HCT116 (cell line): ENCODE results near the gene SEMA4B. TPM values are rescaled to one million over a fixed set of nuclear protein-coding genes. Genes with fewer than 3 reads are reported as not detected.

Experiments
- ATAC-seq: fragments of 200-7000 bp; cut with Tn5 transposase; 2 replicates; pipeline ENCODE4 v1.9.1; 2020; ENCODE audit warnings: mild to moderate bottlenecking, moderate library complexity
- BruUV-seq: library from RNA; stranded (reverse); fragments of 400-500 nt; replicated peaks from 2 replicates; lab custom pipeline; 2021; lab: Mats Ljungman, UMichigan
- CTCF ChIA-PET: fragments of 300-600 bp; sonication (Branson Sonifier 250); formaldehyde crosslinking; loops from one replicate; lab custom pipeline; 2021; ENCODE audit warnings: antibody characterized with exemption; lab: Charles Lee
- POLR2A ChIA-PET: fragments of 300-600, 350-600 bp; sonication (Branson Sonifier 250); formaldehyde crosslinking; loops from one replicate; lab custom pipeline; 2021; ENCODE audit warnings: antibody characterized with exemption; lab: Charles Lee
- RAD21 ChIA-PET, 2 experiments: fragments of 300-600 bp; sonication (Branson Sonifier 250); formaldehyde crosslinking; loops; one replicate each; lab custom pipeline; 2023; ENCODE audit warnings: low total read pairs in 2 of 2; ENCODE audit not compliant: uncharacterized antibody in 2 of 2, unreplicated experiment in 2 of 2, low non-redundant PET in 1 of 2; lab: Charles Lee
- DNase-seq: peaks from one replicate; pipeline ENCODE4 v3.0.0-alpha.2; 2010; ENCODE audit warnings: low read depth, low spot score
- H2AFZ ChIP-seq: fragments of 200-600 bp; shearing (Covaris generic), sonication (generic); 2 replicates; pipeline ENCODE4 v1.6.1; 2017; ENCODE audit warnings: low read depth, mixed run types, mixed read lengths, antibody characterized with exemption, low read length; ENCODE audit not compliant: poor library complexity, severe bottlenecking
- H3K27ac ChIP-seq: 2 replicates; pipeline ENCODE4 v1.5.1; 2012; ENCODE audit warnings: low read depth, low read length
- H3K27me3 ChIP-seq: fragments of 200-600 bp; sonication (generic); 2 replicates; pipeline ENCODE4 v1.6.1; 2016; ENCODE audit warnings: mixed run types, low read length, mixed read lengths; ENCODE audit not compliant: insufficient read depth
- H3K36me3 ChIP-seq, 2 experiments: fragments of 200-500 bp in 1 of 2; fragments of 200-600 bp in 1 of 2; sonication (Bioruptor generic) in 1 of 2; sonication (generic) in 1 of 2; 2 replicates each; pipeline versions ENCODE4 v1.5.1 to v1.6.1; 2014 to 2016; ENCODE audit warnings: low read length in 2 of 2, inconsistent platforms in 1 of 2, mixed read lengths in 1 of 2, mixed run types in 1 of 2; ENCODE audit not compliant: insufficient read depth in 2 of 2, control insufficient read depth in 1 of 2
- H3K4me1 ChIP-seq, 2 experiments: fragments of 200-600 bp in 1 of 2; sonication (generic) in 1 of 2; 2 replicates each; pipeline versions ENCODE4 v1.5.1 to v1.6.1; 2012 to 2017; ENCODE audit warnings: low read length in 2 of 2, inconsistent platforms in 1 of 2, mild to moderate bottlenecking in 1 of 2, mixed read lengths in 1 of 2, mixed run types in 1 of 2, moderate library complexity in 1 of 2; ENCODE audit not compliant: insufficient read depth in 2 of 2, control insufficient read depth in 1 of 2
- H3K4me2 ChIP-seq: fragments of 200-600 bp; sonication (generic); 2 replicates; pipeline ENCODE4 v1.6.1; 2017; ENCODE audit warnings: mixed run types, low read length, mixed read lengths
- H3K4me3 ChIP-seq, 2 experiments: fragments of 200-600 bp in 1 of 2; sonication (generic) in 1 of 2; replicated peaks in 1 of 2; 2 replicates each; pipeline ENCODE4 v1.5.1; 2011 to 2016; ENCODE audit warnings: low read length in 2 of 2, control low read depth in 1 of 2, low read depth in 1 of 2, mild to moderate bottlenecking in 1 of 2, mixed read lengths in 1 of 2, mixed run types in 1 of 2
- H3K79me2 ChIP-seq: fragments of 200-600 bp; sonication (generic); 2 replicates; pipeline ENCODE4 v1.6.1; 2017; ENCODE audit warnings: mild to moderate bottlenecking, mixed run types, low read length, moderate library complexity, mixed read lengths; ENCODE audit not compliant: insufficient read depth
- H3K9ac ChIP-seq: fragments of 200-600 bp; sonication (generic); 2 replicates; pipeline ENCODE4 v1.6.1; 2016; ENCODE audit warnings: low read length, mixed read lengths
- H3K9me2 ChIP-seq: fragments of 200-600 bp; sonication (generic), shearing (Covaris generic); 2 replicates; pipeline ENCODE4 v1.6.1; 2017; ENCODE audit warnings: mixed run types, mild to moderate bottlenecking, moderate library complexity; ENCODE audit not compliant: insufficient read depth
- H3K9me3 ChIP-seq, 2 experiments: fragments of 200-500 bp in 1 of 2; fragments of 200-600 bp in 1 of 2; sonication (Bioruptor generic) in 1 of 2; sonication (generic) in 1 of 2; 2 replicates each; pipeline ENCODE4 v1.6.1; 2014 to 2017; ENCODE audit warnings: low read length in 2 of 2, mixed read lengths in 2 of 2, inconsistent platforms in 1 of 2, low read depth in 1 of 2, mild to moderate bottlenecking in 1 of 2, mixed run types in 1 of 2, moderate library complexity in 1 of 2; ENCODE audit not compliant: control insufficient read depth in 1 of 2, insufficient read depth in 1 of 2
- H4K20me1 ChIP-seq: fragments of 200-600 bp; sonication (generic), shearing (Covaris generic); 2 replicates; pipeline ENCODE4 v1.6.1; 2017; ENCODE audit warnings: mixed run types, mild to moderate bottlenecking, moderate library complexity; ENCODE audit not compliant: insufficient read depth
- CEBPB ChIP-seq: IDR thresholded peaks from 2 replicates; pipeline ENCODE4 v1.6.1; 2012; ENCODE audit warnings: low read depth
- FOSL1 ChIP-seq: IDR thresholded peaks from 2 replicates; pipeline ENCODE4 v1.6.1; 2012; ENCODE audit warnings: low read depth
- JUND ChIP-seq: IDR thresholded peaks from 2 replicates; pipeline ENCODE4 v1.6.1; 2012
- POLR2A ChIP-seq: IDR thresholded peaks from 2 replicates; pipeline ENCODE4 v1.7.0; 2011; ENCODE audit warnings: borderline replicate concordance; ENCODE audit not compliant: insufficient read depth, insufficient read length; ENCODE audit errors: extremely low read depth
- POLR2AphosphoS5 ChIP-seq: IDR thresholded peaks from 2 replicates; pipeline ENCODE4 v1.6.1; 2011; ENCODE audit warnings: mild to moderate bottlenecking, low read depth, low read length, moderate library complexity
- SP1 ChIP-seq: IDR thresholded peaks from 2 replicates; pipeline ENCODE4 v1.6.1; 2012; ENCODE audit warnings: low read depth
- SRF ChIP-seq: IDR thresholded peaks from 2 replicates; pipeline ENCODE4 v1.6.1; 2012; ENCODE audit warnings: low read depth
- YY1 ChIP-seq: IDR thresholded peaks from 2 replicates; pipeline ENCODE4 v1.6.1; 2011; ENCODE audit warnings: low read length, low read depth, moderate library complexity, mild to moderate bottlenecking; ENCODE audit not compliant: insufficient replicate concordance; ENCODE audit errors: extremely low read depth
- ZFX ChIP-seq: fragments of 450-650 bp; IDR thresholded peaks from 2 replicates; pipeline ENCODE4 v1.6.1; 2017
- ZNF274 ChIP-seq: fragments of 200-500 bp; sonication (Bioruptor generic); IDR thresholded peaks from 2 replicates; pipeline ENCODE4 v1.6.1; 2014; ENCODE audit warnings: mild to moderate bottlenecking, low read depth, low read length, inconsistent platforms
- intact Hi-C: fragments of 100-400 bp; cut with micrococcal nuclease; formaldehyde crosslinking; loops from 2 replicates; pipeline ENCODE4 v1.10.0; 2022
- total RNA-seq: library from RNA; stranded (reverse); gene quantifications from one replicate; pipeline ENCODE4 v1.2.1, GENCODE V29; 2021; ENCODE audit not compliant: unreplicated experiment
- TF ChIP-seq, protein P1 (sequence below): IDR thresholded peaks from 2 replicates; pipeline ENCODE4 v1.6.1; 2011; ENCODE audit warnings: mild to moderate bottlenecking, low read length, moderate library complexity; ENCODE audit not compliant: insufficient replicate concordance; ENCODE audit errors: extremely low read depth
- TF ChIP-seq, protein P2 (sequence below): IDR thresholded peaks from 2 replicates; pipeline ENCODE4 v1.6.1; 2012
- TF ChIP-seq, protein P3 (sequence below), 3 experiments: fragments of 200-600 bp in 1 of 3; sonication (generic) in 1 of 3; IDR thresholded peaks in 2 of 3; conservative IDR thresholded peaks in 1 of 3; 2 replicates each; pipeline ENCODE4 v1.5.1; 2012 to 2017; ENCODE audit warnings: low read depth in 2 of 3, low read length in 2 of 3, antibody characterized with exemption in 1 of 3, borderline replicate concordance in 1 of 3, control low read depth in 1 of 3, mild to moderate bottlenecking in 1 of 3, mixed read lengths in 1 of 3, mixed run types in 1 of 3, moderate library complexity in 1 of 3; ENCODE audit not compliant: insufficient read depth in 1 of 3

Gene SEMA4B
- total RNA-seq, 1 experiment from 2014 or later: 98.6 TPM

DNA sequence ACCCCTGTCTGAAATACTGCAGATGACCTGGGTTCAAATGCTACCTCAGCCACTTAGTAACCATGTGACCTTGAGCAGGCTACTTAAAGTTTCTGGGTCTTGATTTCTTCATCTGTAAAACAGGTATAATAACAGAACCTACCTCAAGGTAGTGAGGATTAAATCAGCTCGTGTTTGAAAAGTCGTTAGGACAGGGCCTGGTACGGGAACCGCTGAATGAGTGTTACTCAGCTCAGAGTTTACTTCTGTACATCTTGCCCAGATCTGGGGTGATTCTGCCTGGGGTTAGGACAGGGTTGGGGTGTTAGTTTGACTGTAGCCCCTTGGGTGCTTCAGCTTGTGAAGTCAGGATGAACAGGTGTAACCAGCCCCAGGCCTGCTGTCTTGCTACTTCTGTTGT is 1.8 kb downstream of the SEMA4B start:
- Histone ChIP-seq H3K79me2 (peaks cover 65% of the 10 kb centered on the region), H3K27ac (no peak overlapping the region; the same call in 1 of the 2 replicates), H3K9ac (peak overlapping the region; percentile 89), H3K4me2 (peak overlapping the region; percentile 94), H3K4me3 (peak overlapping the region; percentile 84 to 97; a peak in 3 of 4 replicates), H3K36me3 (peaks cover 2 to 21% of the 10 kb centered on the region in 2 experiments; a peak in 3 of 4 replicates), H3K4me1 (peaks cover 18 to 64% of the 10 kb centered on the region in 2 experiments; a peak in 3 of 4 replicates), H3K27me3 (no peaks in the 10 kb centered on the region), H4K20me1 (no peaks in the 10 kb centered on the region), H2AFZ (no peak overlapping the region), H3K9me3 (no peaks in the 10 kb centered on the region), H3K9me2 (no peaks in the 10 kb centered on the region)
- intact Hi-C loops: no loop called here
- no TSS peak for BruUV-seq
- POLR2A ChIA-PET: no interaction called here
- CTCF ChIA-PET: interaction anchor here (1.3 kb wide), 1 partner anchor 12 kb away, joined by 6 read pairs; no protein-coding TSS in a partner anchor
- TF ChIP-seq SRF (no peak), SP1 (no peak), FOSL1 (no peak), ZFX (no peak), POLR2A (no peak), ZNF274 (no peak), POLR2AphosphoS5 (no peak), JUND (no peak), CEBPB (no peak), YY1 (no peak)
- TF ChIP-seq, protein P1, sequence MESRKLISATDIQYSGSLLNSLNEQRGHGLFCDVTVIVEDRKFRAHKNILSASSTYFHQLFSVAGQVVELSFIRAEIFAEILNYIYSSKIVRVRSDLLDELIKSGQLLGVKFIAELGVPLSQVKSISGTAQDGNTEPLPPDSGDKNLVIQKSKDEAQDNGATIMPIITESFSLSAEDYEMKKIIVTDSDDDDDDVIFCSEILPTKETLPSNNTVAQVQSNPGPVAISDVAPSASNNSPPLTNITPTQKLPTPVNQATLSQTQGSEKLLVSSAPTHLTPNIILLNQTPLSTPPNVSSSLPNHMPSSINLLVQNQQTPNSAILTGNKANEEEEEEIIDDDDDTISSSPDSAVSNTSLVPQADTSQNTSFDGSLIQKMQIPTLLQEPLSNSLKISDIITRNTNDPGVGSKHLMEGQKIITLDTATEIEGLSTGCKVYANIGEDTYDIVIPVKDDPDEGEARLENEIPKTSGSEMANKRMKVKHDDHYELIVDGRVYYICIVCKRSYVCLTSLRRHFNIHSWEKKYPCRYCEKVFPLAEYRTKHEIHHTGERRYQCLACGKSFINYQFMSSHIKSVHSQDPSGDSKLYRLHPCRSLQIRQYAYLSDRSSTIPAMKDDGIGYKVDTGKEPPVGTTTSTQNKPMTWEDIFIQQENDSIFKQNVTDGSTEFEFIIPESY: no peak
- TF ChIP-seq, protein P2, sequence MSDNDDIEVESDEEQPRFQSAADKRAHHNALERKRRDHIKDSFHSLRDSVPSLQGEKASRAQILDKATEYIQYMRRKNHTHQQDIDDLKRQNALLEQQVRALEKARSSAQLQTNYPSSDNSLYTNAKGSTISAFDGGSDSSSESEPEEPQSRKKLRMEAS: no peak
- TF ChIP-seq, protein P3, sequence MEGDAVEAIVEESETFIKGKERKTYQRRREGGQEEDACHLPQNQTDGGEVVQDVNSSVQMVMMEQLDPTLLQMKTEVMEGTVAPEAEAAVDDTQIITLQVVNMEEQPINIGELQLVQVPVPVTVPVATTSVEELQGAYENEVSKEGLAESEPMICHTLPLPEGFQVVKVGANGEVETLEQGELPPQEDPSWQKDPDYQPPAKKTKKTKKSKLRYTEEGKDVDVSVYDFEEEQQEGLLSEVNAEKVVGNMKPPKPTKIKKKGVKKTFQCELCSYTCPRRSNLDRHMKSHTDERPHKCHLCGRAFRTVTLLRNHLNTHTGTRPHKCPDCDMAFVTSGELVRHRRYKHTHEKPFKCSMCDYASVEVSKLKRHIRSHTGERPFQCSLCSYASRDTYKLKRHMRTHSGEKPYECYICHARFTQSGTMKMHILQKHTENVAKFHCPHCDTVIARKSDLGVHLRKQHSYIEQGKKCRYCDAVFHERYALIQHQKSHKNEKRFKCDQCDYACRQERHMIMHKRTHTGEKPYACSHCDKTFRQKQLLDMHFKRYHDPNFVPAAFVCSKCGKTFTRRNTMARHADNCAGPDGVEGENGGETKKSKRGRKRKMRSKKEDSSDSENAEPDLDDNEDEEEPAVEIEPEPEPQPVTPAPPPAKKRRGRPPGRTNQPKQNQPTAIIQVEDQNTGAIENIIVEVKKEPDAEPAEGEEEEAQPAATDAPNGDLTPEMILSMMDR (IDR thresholded peaks at IDR 0.05 in 2 of 3, conservative IDR thresholded peaks at IDR 0.05 in 1 of 3; ENCODE audit: borderline replicate concordance in 1 of 3, insufficient read depth in 1 of 3, low read depth in 2 of 3, low read length in 2 of 3): no peak
- DNase-seq: no peak
- no peak for ATAC-seq
- RAD21 ChIA-PET: no interaction called here
